Left lung (tissue), 10 donors: ENCODE data around the gene LRFN4. TPM values are rescaled to one million over a fixed set of nuclear protein-coding genes. Genes with fewer than 3 reads are reported as not detected.
A peak's percentile ranks its signal among the peaks of the same experiment; 100 is the strongest.

Source experiments
- ATAC-seq: fragments of 200-7000 bp; cut with Tn5 transposase; one replicate; pipeline ENCODE4 v1.9.1; 2020; ENCODE audit warnings: moderate library complexity
- DNase-seq, 4 donors: peaks; one replicate each; pipeline ENCODE4 v3.0.0-alpha.2; 2013 to 2020
- H3K27ac ChIP-seq, 2 donors: fragments of 200-600 bp; sonication (generic) in 1 of 2; one replicate each; pipeline versions ENCODE4 v1.5.0 to v1.8.0; 2020 to 2021
- H3K27me3 ChIP-seq, 2 donors: fragments of 200-600 bp; sonication (generic) in 1 of 2; one replicate each; pipeline versions ENCODE4 v1.5.0 to v1.8.0; 2020 to 2021
- H3K36me3 ChIP-seq, 2 donors: fragments of 200-600 bp; sonication (generic) in 1 of 2; one replicate each; pipeline versions ENCODE4 v1.5.0 to v1.8.0; 2020 to 2021
- H3K4me1 ChIP-seq, 2 donors: fragments of 200-600 bp; one replicate each; pipeline ENCODE4 v1.8.0; 2021
- H3K4me3 ChIP-seq, 2 donors: fragments of 200-600 bp; sonication (generic) in 1 of 2; one replicate each; pipeline versions ENCODE4 v1.5.0 to v1.8.0; 2020 to 2021; ENCODE audit warnings: mild to moderate bottlenecking in 1 of 2
- H3K9me3 ChIP-seq, 2 donors: fragments of 200-600 bp; sonication (generic) in 1 of 2; one replicate each; pipeline versions ENCODE4 v1.5.0 to v1.8.0; 2020 to 2021
- CTCF ChIP-seq, 2 donors: fragments of 200-600 bp; sonication (generic) in 1 of 2; IDR thresholded peaks; one replicate each; pipeline versions ENCODE4 v1.5.0 to v1.8.0; 2021; ENCODE audit warnings: antibody characterized with exemption in 2 of 2
- intact Hi-C, 2 donors: fragments of 100-400 bp; cut with DNase I; formaldehyde crosslinking; loops; one replicate each; pipeline versions ENCODE4 v1.11.2 to v1.14.2; 2022
- polyA plus RNA-seq, 6 donors: library from polyadenylated mRNA; unstranded; fragments of 120-200 nt; gene quantifications; one replicate each; pipeline ENCODE4 v1.2.1, GENCODE V29; 2013; ENCODE audit not compliant: insufficient read length in 6 of 6
- total RNA-seq, 2 donors: library from RNA; stranded (reverse); fragmentation: NEBNext Ultra II Directional; extraction: Animal tissue kit (Norgen Biotek cat#: 25700); gene quantifications; one replicate each; pipeline ENCODE4 v1.2.1, GENCODE V29; 2021
- donor health status: DM: no; HTN: yes; CAD: no.
- donor health status: DM: no; HTN: no; CAD: no.

Gene LRFN4
- total and polyA plus RNA-seq, 8 donors, result 6.1 to 21.1 (median 11.9) TPM

- DNase-seq, result peak in 1 of 4 donors; percentile 82
- TF ChIP-seq CTCF (IDR thresholded peaks at IDR 0.05), result no peak
- Histone ChIP-seq H3K27me3 (no peaks in the 10 kb centered on the region), H3K4me3 (no peak overlapping the region), H3K4me1 (peaks cover 4 to 17% of the 10 kb centered on the region in 2 donors), H3K27ac (no peak overlapping the region), H3K36me3 (peaks cover 0 to 20% of the 10 kb centered on the region in 2 donors), H3K9me3 (no peaks in the 10 kb centered on the region)
- intact Hi-C loops, result no loop called here
- ATAC-seq, result no peak
These were observed 1.5 kb downstream of the LRFN4 start for GRCh38 chr11:66858186-66858938.

GRCh38 chr11:66858939-66859685 is 2.2 kb downstream of the LRFN4 start:
- TF ChIP-seq CTCF (IDR thresholded peaks at IDR 0.05), result no peak
- intact Hi-C loops, result no loop called here
- DNase-seq, result peak in 1 of 4 donors; percentile 72
- no peak for ATAC-seq
- no peak overlapping the region for H3K4me3 ChIP-seq
- H3K4me1 ChIP-seq, result peaks cover 4 to 17% of the 10 kb centered on the region in 2 donors
- H3K9me3 ChIP-seq, result no peaks in the 10 kb centered on the region
- H3K27me3 ChIP-seq, result no peaks in the 10 kb centered on the region
- no peak overlapping the region for H3K27ac ChIP-seq
- peaks cover 0 to 20% of the 10 kb centered on the region in 2 donors for H3K36me3 ChIP-seq

GRCh38 chr11:66859686-66860448 is 3.0 kb downstream of the LRFN4 start:
- peak in 1 of 4 donors; percentile 72 for DNase-seq
- Histone ChIP-seq H3K4me1 (peaks cover 4 to 17% of the 10 kb centered on the region in 2 donors), H3K4me3 (no peak overlapping the region), H3K36me3 (peaks cover 0 to 20% of the 10 kb centered on the region in 2 donors), H3K27ac (no peak overlapping the region), H3K27me3 (no peaks in the 10 kb centered on the region), H3K9me3 (no peaks in the 10 kb centered on the region)
- ATAC-seq, result no peak
- TF ChIP-seq CTCF (IDR thresholded peaks at IDR 0.05), result no peak
- intact Hi-C loops, result no loop called here

- no peak overlapping the region for H3K27ac ChIP-seq
- H3K4me3 ChIP-seq, result no peak overlapping the region
- intact Hi-C loops, result no loop called here
- DNase-seq, result peak in 1 of 4 donors; percentile 75
- ATAC-seq, result no peak
- H3K27me3 ChIP-seq, result no peaks in the 10 kb centered on the region
- H3K9me3 ChIP-seq, result no peaks in the 10 kb centered on the region
- H3K36me3 ChIP-seq, result peaks cover 0 to 20% of the 10 kb centered on the region in 2 donors
- TF ChIP-seq CTCF (IDR thresholded peaks at IDR 0.05), result no peak
- peaks cover 3 to 14% of the 10 kb centered on the region in 2 donors for H3K4me1 ChIP-seq
These were observed 3.6 kb downstream of the LRFN4 start for GRCh38 chr11:66860449-66860831.
